Measurements from ENCODE around the gene ABO. TPM values are rescaled to one million over a fixed set of nuclear protein-coding genes. Genes with fewer than 3 reads are reported as not detected.

The ABO gene
- 4.8 TPM for total RNA-seq

- no peak for DNase-seq (ENCODE audit: low spot score in 2 of 2)
- TF ChIP-seq CTCF (IDR thresholded peaks at IDR 0.05): no peak
- Histone ChIP-seq H3K36me3 (no peaks in the 10 kb centered on the region), H3K9me3 (no peaks in the 10 kb centered on the region), H3K4me3 (peak within 1 kb of the TSS; percentile 47 to 51), H3K4me1 (no peaks in the 10 kb centered on the region), H3K27ac (no peak within 1 kb of the TSS), H3K27me3 (peaks cover 8% of the 10 kb centered on the region)
- intact Hi-C loops (cut with DNase I): no loop called here
Observed at GRCh38 chr9:133275105-133276000, at the start of gene ABO. TSS of gene ABO (minus strand) at chr9:133275201.

- TF ChIP-seq CTCF (IDR thresholded peaks at IDR 0.05): no peak
- H3K27me3 ChIP-seq: no peaks in the 10 kb centered on the region
- intact Hi-C loops (cut with DNase I): no loop called here
- DNase-seq (ENCODE audit: low spot score in 2 of 2): peak in 1 of 2 donors; percentile 37
- no peaks in the 10 kb centered on the region for H3K4me1 ChIP-seq
- H3K4me3 ChIP-seq: no peak overlapping the region
- H3K27ac ChIP-seq: no peak overlapping the region
- H3K36me3 ChIP-seq: no peaks in the 10 kb centered on the region
- no peaks in the 10 kb centered on the region for H3K9me3 ChIP-seq
Observed at GRCh38 chr9:133323991-133324703, 49.1 kb upstream of the ABO start.

GRCh38 chr9:133323211-133323610 lies 48.2 kb upstream of the ABO start:
- Histone ChIP-seq H3K9me3 (no peaks in the 10 kb centered on the region), H3K27ac (no peak overlapping the region), H3K27me3 (no peaks in the 10 kb centered on the region), H3K4me1 (no peaks in the 10 kb centered on the region), H3K4me3 (no peak overlapping the region), H3K36me3 (no peaks in the 10 kb centered on the region)
- TF ChIP-seq CTCF (IDR thresholded peaks at IDR 0.05): no peak
- intact Hi-C loops (cut with DNase I): no loop called here
- peak in 1 of 2 donors; percentile 16 for DNase-seq (ENCODE audit: low spot score in 2 of 2)

- Histone ChIP-seq H3K27ac (no peak overlapping the region), H3K4me1 (no peaks in the 10 kb centered on the region), H3K4me3 (no peak overlapping the region), H3K36me3 (no peaks in the 10 kb centered on the region), H3K9me3 (no peaks in the 10 kb centered on the region), H3K27me3 (no peaks in the 10 kb centered on the region)
- peak in 1 of 2 donors; percentile 5 for DNase-seq (ENCODE audit: low spot score in 2 of 2)
- TF ChIP-seq CTCF (IDR thresholded peaks at IDR 0.05): no peak
- intact Hi-C loops (cut with DNase I): no loop called here
Observed at GRCh38 chr9:133322701-133323100, 47.7 kb upstream of the ABO start.

GRCh38 chr9:133321411-133321935 lies 46.5 kb upstream of the ABO start:
- H3K27me3 ChIP-seq: no peaks in the 10 kb centered on the region
- intact Hi-C loops (cut with DNase I): no loop called here
- no peaks in the 10 kb centered on the region for H3K9me3 ChIP-seq
- peak in 1 of 2 donors; percentile 18 for DNase-seq (ENCODE audit: low spot score in 2 of 2)
- H3K4me1 ChIP-seq: no peaks in the 10 kb centered on the region
- H3K4me3 ChIP-seq: no peak overlapping the region
- H3K27ac ChIP-seq: no peak overlapping the region
- no peaks in the 10 kb centered on the region for H3K36me3 ChIP-seq
- TF ChIP-seq CTCF (IDR thresholded peaks at IDR 0.05): no peak

All from ascending aorta (tissue), 2 donors.